GM19043 (cell line): ENCODE data around the gene DUS1L.

Experiments used
- ATAC-seq: cut with Tn5 transposase; IDR thresholded peaks from one replicate; pipeline ENCODE4 v1.9.1; 2021; ENCODE audit warnings: low read depth; ENCODE audit not compliant: unreplicated experiment

DUS1L gene

GRCh38 chr17:82029990-82030469 lies 35.6 kb downstream of the DUS1L start:
- ATAC-seq: no peak

- ATAC-seq: no peak
These were observed 36.2 kb downstream of the DUS1L start for GRCh38 chr17:82029391-82029790.

DNA sequence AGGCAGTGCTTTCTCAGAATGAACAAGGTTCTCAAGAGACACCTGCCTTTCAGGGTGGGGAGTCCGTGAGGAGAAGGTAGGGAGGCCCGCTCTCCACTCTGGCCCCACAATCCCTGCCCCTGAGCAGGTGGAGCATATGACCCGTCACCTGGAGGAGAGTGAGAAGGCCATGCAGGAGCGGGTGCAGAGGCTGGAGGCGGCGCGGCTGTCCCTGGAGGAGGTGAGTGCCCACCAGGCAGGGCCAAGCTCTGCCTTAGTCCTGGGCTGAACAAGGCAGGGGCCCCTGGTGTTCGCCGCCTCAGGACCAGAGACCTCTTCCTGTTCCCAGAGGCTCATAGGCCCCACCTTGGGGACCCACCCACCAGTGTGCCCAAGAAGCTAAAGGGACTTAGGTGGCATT lies 36.6 kb downstream of the DUS1L start:
- no peak for ATAC-seq

GRCh38 chr17:82028246-82028645 lies 37.4 kb downstream of the DUS1L start:
- ATAC-seq: no peak

DNA sequence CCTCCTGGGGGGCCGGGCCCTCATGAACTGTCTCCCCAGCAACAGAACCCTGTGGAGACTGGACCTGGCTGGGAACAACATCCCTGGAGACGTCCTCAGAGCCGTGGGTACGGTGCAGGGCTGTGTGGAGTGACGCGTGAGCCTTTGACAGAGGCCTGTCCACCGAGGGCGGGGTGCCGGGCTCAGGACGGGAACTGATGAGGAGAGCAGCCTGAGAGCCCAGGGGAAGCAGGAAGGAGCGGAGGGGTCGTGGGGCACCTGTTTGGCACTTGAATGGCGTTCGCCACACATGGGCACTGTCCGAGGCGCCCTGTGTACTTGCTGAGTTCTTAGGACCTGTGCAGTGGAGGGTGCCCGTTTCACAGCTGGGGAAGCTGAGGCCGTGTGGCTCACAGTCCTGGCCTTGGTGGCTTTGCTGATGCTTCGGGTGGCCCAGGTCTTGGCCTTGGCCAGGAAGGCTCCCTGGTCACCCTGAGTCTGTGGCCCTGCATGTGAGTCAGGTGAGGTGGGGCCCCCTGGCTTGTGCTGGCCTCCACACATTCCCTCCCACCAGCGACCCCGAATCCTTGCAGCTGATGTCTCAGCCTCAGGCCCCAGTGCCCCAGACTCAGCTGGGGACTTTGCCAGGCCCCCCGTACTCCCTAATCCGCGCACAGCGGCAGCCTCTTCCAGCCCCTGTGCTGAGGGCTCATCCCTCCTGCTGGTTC lies 40.0 kb downstream of the DUS1L start:
- no peak for ATAC-seq

GRCh38 chr17:82024859-82025258 lies 40.7 kb downstream of the DUS1L start:
- ATAC-seq: no peak

DNA sequence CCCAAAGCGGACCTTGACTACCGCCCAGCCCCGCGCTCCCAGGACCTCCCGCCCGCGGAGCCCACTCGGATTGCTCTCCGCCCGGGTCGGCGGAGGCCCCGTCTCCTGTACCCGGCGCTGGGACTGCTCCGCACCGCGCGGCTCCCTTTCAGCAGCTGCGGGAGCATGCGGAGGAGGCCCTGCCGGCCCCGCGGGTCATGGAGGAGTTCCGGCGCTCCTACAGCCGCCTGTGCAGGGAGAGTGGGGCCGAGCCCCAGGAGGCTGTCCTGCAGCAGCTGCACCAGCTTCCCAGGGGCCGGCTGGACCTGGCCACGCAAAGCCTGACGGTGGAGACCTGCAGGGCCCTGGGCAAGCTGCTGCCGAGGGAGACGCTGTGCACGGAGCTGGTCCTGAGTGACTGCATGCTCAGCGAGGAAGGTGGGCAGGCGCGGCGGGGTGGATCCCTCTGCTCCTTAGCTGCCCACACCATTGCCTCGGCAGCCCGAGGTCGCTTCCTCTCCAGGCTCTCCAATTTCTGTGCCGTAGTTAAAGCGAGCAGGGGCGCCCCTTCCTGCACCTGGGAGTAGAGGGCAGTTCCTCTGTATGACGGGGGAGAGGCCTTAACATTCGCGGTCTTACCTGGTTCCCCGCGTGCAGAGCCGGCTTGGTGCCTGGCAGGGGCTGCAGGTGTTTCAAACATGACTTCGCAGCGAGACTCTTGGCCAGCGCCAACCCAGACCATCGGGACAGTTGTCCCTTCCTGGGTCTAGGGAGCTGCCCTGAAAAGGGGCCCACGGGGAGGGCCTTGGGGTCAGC lies 42.0 kb downstream of the DUS1L start:
- ATAC-seq: no peak

- ATAC-seq: peak; percentile 89
These were observed 42.6 kb downstream of the DUS1L start, which contains the start of gene LRRC45 for GRCh38 chr17:82022981-82023446. Gene LRRC45, plus strand, starts transcription at chr17:82023305. Its CDS starts 339 bp downstream, at chr17:82023644.

DNA sequence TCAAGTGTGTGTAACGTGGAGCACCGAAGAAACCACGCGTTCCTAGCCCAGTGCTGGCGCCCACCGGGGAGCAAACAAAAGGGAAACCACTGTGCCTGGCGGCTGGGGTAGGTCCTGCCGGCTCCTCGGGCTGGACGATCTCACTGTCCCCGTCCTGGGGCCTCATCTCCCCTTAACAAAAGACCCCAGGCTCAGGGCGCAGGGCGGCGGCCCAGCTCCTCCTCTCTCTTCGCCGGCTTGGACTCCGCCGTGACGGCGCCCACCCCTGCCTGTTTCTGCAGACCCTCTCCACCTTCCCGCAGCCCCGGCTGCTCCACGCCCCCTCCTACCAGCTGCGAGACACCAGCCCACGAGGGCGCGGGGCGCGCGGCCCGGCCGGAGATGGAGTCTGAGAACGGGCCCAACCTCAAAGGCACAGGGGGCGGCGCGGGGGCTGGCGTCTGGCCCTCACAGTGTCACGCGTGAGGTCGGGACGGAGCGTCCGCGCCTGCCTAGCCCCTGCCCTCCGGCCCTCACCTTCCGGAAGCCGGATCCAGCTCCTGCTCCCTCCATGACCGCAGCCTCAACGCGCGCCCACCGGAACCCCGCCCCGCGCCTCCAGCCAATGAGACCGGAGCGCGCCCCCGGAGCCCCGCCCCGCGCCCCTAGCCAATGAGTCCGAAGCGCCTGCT lies 43.2 kb downstream of the DUS1L start, which contains the start of gene CENPX:
Gene CENPX, minus strand, starts transcription at position 569 of the 671 bp plus-strand sequence. Its CDS starts 17 bp downstream, at position 552.
- ATAC-seq: no peak

GRCh38 chr17:82021900-82022309 lies 43.7 kb downstream of the DUS1L start:
- ATAC-seq: no peak

- ATAC-seq: no peak
These were observed 44.3 kb downstream of the DUS1L start for GRCh38 chr17:82021107-82021899.

DNA sequence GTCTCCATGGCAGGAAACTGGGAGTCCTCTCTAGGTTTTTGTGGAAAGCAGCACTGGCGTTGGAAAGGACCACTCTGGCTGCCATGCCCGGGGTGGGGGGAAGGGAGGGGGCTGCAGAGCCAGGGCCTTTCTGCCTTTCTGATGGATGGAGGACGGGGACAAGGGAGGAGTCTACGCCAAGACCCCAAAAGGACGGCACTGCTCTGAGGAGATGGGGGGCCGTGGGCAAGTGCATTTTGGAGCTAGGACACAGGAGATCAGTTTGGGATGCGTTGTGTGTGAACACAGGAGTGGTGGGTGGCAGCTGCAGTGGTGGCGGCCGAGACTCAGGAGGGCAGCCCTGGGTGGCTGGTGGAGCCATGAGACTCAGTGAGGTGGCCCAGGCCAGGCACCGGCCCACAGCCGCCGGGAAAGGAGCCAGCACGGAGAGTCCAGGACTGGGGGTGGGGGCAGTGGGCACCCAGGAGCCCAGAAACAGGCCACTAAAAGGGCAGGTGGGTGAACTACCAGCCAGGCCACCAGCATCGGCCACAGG lies 45.0 kb downstream of the DUS1L start:
- no peak for ATAC-seq

GRCh38 chr17:82019690-82020571 lies 45.7 kb downstream of the DUS1L start:
- ATAC-seq: no peak

DNA sequence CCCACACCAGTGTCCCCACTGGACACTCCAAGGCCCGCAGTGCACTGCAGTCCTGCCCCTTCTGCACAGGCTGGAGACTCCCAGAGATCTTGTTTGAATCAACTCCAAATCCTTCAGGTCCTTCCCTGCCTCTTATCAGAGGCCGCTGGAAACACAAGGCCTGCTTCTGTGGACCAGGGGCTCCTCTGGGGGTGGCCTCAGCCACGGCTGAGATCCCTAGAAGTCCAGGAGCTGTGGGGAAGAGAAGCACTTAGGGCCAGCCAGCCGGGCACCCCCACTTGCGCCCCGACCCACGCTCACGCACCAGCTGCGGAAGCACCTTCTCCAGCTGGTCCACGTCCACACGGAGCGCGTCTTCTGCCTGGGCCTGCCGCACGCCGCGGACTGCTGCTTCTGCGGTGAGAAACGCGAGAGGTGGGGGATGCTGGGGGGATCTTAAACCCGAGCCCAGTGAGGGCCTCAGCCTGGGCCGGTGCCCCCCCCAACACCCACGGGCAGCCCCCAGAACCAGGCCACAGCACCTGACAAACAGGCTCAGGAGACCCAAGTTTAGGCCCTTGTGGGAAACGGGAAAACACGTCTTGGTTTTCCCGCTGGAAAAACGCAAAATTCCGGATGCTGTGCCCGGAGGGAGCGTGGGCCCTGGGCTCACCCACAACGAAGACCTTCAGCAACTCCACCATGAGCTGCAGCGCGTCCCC lies 46.5 kb downstream of the DUS1L start:
- ATAC-seq: no peak

DNA sequence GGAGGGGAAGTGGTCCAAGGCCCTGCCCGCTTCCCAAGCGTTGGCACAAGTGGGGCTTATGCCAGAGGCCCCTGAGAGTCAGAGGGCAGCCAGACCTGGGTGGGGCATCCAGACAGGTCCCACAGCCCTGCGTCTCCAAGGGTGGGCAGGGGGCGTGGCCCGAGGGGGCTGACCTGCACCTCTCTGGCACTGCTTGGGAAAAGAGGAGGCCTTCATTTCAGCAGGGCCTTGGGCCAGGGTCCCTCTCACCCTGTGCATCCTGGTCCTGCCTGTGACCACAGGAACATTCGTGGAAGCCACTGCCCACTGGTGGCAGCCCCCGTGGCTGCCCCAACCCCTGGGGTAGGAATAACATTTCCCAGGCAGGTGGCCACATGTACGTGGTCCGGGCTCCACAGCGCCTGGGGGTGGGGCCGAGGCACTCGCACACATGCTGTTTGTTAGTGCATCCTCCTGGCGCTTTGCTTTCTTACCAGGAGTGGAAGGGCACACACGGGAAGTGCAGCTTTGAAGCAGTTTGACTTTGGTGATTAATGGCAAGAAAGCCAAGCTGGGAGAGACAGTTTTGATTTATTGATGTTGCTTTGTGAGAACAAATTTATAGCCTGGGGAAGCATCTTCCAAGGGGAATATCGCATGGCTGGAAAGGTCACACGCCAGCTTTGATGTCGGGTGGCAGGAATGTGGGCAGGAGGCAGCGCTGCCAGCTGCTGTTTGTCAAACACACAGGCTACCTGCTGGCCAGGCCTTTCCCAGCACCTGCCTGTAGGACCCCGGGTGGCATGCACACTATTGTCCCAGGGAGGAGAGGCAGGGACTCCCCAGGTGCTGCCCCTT lies 47.2 kb downstream of the DUS1L start:
- ATAC-seq: no peak

DNA sequence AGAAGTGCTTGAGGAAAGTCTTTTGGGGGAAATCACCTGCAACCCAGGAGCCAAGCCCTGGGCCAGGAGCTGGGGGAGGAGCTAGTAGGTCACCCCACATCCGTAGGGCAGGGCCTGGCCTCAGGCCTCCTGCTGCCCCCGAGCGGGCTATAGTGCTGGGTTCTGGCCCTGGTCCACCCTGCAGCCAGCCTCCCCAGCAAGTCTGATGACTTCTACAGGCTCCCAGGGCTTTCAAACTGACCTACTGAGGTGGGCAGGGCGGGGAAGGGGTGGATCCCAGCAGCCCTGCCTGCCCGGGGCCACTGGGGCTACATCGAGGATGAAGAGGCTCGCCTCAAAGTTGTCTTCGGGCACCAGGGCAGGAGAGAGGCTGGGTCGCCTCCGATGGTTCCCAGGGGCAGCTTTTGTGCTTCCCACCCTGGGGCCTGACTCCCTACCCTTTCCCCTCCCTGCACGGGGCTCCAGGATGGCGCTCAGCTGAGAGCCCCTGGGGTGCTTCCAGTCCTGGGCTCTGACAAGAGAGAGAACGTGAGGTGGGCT lies 47.9 kb downstream of the DUS1L start:
- no peak for ATAC-seq

DNA sequence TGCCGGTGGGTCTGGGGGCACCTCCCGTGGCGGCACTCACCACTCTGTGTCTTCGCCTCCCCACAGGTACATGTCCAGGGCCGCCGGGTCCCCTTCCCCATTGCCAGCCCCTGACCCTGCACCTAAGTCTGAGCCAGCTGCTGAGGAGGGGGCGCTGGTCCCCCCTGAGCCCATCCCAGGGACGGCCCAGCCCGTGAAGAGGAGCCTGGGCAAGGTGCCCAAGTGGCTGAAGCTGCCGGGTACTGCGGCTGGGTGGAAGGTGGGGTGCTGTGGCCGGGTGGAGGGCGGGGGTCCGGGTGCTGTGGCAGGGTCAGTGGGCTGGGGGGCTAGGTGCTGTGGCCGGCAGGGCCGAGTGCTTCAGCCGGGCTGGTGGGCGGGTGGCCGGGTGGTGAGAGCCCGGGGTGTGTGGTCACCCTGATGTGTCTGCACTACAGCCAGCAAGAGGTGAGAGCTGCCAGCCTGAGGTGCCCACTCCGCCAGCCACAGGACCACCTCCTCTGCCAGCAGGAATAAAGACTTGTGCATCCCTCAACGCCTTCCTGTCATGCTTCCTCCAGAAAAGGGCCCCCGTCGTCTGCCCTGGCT lies 48.6 kb downstream of the DUS1L start:
- ATAC-seq: no peak
